Measurements from ENCODE around the gene TMEM179.

The TMEM179 gene

GRCh38 chr14:104609666-104610065 is 5.1 kb upstream of the TMEM179 start:
- no peak for DNase-seq (ENCODE audit: low read depth)
- TF ChIP-seq, protein P1, sequence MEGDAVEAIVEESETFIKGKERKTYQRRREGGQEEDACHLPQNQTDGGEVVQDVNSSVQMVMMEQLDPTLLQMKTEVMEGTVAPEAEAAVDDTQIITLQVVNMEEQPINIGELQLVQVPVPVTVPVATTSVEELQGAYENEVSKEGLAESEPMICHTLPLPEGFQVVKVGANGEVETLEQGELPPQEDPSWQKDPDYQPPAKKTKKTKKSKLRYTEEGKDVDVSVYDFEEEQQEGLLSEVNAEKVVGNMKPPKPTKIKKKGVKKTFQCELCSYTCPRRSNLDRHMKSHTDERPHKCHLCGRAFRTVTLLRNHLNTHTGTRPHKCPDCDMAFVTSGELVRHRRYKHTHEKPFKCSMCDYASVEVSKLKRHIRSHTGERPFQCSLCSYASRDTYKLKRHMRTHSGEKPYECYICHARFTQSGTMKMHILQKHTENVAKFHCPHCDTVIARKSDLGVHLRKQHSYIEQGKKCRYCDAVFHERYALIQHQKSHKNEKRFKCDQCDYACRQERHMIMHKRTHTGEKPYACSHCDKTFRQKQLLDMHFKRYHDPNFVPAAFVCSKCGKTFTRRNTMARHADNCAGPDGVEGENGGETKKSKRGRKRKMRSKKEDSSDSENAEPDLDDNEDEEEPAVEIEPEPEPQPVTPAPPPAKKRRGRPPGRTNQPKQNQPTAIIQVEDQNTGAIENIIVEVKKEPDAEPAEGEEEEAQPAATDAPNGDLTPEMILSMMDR (IDR thresholded peaks at IDR 0.05; ENCODE audit: low read depth, low read length, missing control alignments): no peak
- H3K4me3 ChIP-seq (ENCODE audit: low read depth, low read length): no peak overlapping the region
- in situ Hi-C loops (cut with HindIII; ENCODE audit: low sequenced_read_pairs): loop anchor here (10.0 kb wide), 2 partner anchors 485 to 545 kb away; no protein-coding TSS in a partner anchor

DNA sequence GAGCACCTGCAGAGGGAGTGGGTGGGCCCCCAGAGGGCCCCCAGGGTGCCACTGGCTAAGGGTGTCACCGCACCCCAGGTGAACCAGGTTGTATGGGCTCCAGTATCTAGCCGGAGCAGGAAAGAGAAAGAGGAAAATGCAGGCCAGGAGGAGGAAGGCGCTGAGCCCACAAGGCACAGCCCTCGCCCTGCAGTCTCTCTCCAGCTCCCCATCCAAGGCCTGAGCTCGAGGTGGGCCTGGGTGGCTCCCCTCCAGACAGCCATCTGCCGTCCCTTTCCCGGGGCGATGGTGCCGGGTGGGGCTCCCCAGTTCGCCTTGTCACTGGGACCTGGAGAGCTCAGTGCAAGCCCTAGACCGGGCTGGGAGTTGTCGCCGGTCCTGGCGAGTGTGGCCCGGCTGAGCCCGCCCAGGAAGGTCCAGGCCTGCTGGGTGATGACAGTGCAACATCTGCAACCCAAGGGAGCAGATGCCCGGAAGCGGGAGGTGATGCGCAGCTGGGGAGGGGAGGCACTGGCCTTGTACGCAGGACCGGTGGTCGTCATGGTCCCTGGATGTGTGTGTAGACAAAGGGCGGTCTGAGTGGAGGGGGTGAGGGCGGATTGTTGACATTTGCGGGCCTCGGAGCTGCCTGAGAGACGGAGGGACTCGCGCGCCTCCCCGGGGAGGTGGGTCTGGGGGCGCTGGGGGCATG is 716 bp downstream of the TMEM179 start:
- H3K4me3 ChIP-seq (ENCODE audit: low read depth, low read length): no peak overlapping the region
- TF ChIP-seq, protein P1 (IDR thresholded peaks at IDR 0.05; ENCODE audit: low read depth, low read length, missing control alignments): no peak
- in situ Hi-C loops (cut with HindIII; ENCODE audit: low sequenced_read_pairs): no loop called here
- DNase-seq (ENCODE audit: low read depth): no peak

DNA sequence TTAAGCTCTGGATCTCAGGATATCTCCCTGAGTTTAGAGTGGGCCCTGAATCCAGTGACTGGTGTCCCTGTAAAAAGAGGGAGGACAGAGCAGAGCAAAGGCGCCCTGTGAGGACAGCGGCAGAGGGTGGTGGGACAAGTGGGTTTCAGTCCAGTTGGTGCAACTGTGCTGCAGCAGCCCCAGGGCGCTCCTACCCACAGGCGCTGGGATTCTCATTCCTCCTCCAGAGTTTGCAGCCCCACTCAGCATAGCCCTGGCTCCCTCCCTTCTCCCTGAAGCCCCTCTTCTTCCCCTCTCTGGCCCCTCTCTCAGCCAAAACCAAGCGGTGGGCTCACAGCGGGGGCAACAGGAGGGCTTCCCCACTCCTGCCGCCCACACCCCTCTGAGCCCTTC is 1.6 kb downstream of the TMEM179 start:
- in situ Hi-C loops (cut with HindIII; ENCODE audit: low sequenced_read_pairs): no loop called here
- no peak for DNase-seq (ENCODE audit: low read depth)

GRCh38 chr14:104602315-104602932 is 2.1 kb downstream of the TMEM179 start:
- no peak overlapping the region for H3K4me3 ChIP-seq (ENCODE audit: low read depth, low read length)
- DNase-seq (ENCODE audit: low read depth): no peak
- TF ChIP-seq, protein P1 (IDR thresholded peaks at IDR 0.05; ENCODE audit: low read depth, low read length, missing control alignments): no peak
- in situ Hi-C loops (cut with HindIII; ENCODE audit: low sequenced_read_pairs): no loop called here

More for the DNA sequence above, 1.6 kb downstream of the TMEM179 start:
- TF ChIP-seq, protein P1 (IDR thresholded peaks at IDR 0.05; ENCODE audit: low read depth, low read length, missing control alignments): no peak
- H3K4me3 ChIP-seq (ENCODE audit: low read depth, low read length): no peak overlapping the region

DNA sequence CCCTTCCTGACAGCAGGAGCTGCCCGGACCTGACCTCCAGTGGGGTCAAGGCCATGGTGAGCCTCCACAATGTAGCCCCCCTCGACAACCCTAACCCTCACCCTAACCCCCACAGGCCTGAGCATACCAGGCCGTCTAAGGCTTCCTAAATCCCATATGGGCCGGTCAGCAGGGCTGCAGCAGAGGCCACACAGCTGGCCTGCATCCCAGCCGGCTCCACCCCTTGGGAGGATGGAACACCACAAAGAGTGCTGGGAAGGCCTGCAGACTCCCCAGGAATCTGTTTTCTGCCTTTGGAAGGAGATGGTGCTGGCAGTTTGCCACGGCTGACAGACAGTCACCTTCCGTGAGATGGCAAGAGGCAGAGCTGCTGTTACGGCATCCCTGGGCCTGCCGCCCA is 2.8 kb downstream of the TMEM179 start:
- no peak for DNase-seq (ENCODE audit: low read depth)
- in situ Hi-C loops (cut with HindIII; ENCODE audit: low sequenced_read_pairs): no loop called here
- TF ChIP-seq, protein P1 (IDR thresholded peaks at IDR 0.05; ENCODE audit: low read depth, low read length, missing control alignments): no peak
- no peak overlapping the region for H3K4me3 ChIP-seq (ENCODE audit: low read depth, low read length)

- DNase-seq (ENCODE audit: low read depth): no peak
- in situ Hi-C loops (cut with HindIII; ENCODE audit: low sequenced_read_pairs): no loop called here
- H3K4me3 ChIP-seq (ENCODE audit: low read depth, low read length): no peak overlapping the region
- TF ChIP-seq, protein P1 (IDR thresholded peaks at IDR 0.05; ENCODE audit: low read depth, low read length, missing control alignments): no peak
Measured at GRCh38 chr14:104600805-104601204, 3.8 kb downstream of the TMEM179 start.
